Left ventricle myocardium inferior (tissue), 1 donor: ENCODE results near the gene PHACTR3. TPM values are rescaled to one million over a fixed set of nuclear protein-coding genes. Genes with fewer than 3 reads are reported as not detected.

Experiments
- DNase-seq: peaks from one replicate; pipeline ENCODE4 v3.0.0-alpha.2; 2020
- H3K27ac ChIP-seq: fragments of 200-600 bp; replicated peaks from 2 replicates; pipeline ENCODE4 v1.8.0; 2021
- H3K27me3 ChIP-seq: fragments of 200-600 bp; 2 replicates; pipeline ENCODE4 v1.8.0; 2021; ENCODE audit warnings: low read depth
- H3K36me3 ChIP-seq: fragments of 200-600 bp; 2 replicates; pipeline ENCODE4 v1.8.0; 2021
- H3K4me1 ChIP-seq: fragments of 200-600 bp; 2 replicates; pipeline ENCODE4 v1.8.0; 2021
- H3K4me3 ChIP-seq: fragments of 200-600 bp; 2 replicates; pipeline ENCODE4 v1.8.0; 2021; ENCODE audit warnings: mild to moderate bottlenecking, moderate library complexity
- H3K9me3 ChIP-seq: fragments of 200-600 bp; replicated peaks from 2 replicates; pipeline ENCODE4 v1.8.0; 2021
- intact Hi-C: fragments of 100-400 bp; cut with micrococcal nuclease; formaldehyde crosslinking; loops from one replicate; pipeline ENCODE4 v1.11.0; 2022
- total RNA-seq: library from RNA; stranded (reverse); fragmentation: NEBNext Ultra II Directional; extraction: Animal tissue kit (Norgen Biotek cat#: 25700); gene quantifications from one replicate; pipeline ENCODE4 v1.2.1, GENCODE V29; 2021
- TF ChIP-seq, protein P1 (sequence below): fragments of 200-600 bp; IDR thresholded peaks from 2 replicates; pipeline ENCODE4 v1.8.0; 2021; ENCODE audit warnings: antibody characterized with exemption, mild to moderate bottlenecking, borderline replicate concordance
- donor health status: DM: no; HTN: yes; CAD: no; lungs with severe emphysema.

PHACTR3 gene
- total RNA-seq, 1 donor from 2014 or later, result 4.3 TPM

DNA sequence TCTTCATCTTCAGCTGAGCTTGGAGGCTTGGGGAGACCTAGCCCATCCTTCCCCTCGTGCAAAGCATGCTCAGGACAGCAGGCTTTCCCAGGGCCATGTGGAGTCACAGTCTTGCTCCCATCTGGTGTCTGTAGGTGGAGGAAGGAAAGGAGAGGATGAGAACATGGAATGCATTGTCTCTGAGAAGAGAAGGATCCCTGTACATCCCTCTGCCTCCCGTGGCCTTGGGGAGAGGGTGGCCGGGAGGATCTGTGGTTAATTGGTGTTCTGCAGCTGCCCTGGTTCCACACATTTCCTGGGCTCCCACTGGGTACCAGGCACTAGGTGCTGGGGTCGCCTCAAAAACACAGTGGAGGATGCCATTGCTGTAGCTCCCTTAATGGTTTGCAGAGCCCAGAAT lies 134.5 kb downstream of the PHACTR3 start:
- no peaks in the 10 kb centered on the region for H3K4me1 ChIP-seq
- intact Hi-C loops, result no loop called here
- no peak overlapping the region for H3K4me3 ChIP-seq
- H3K9me3 ChIP-seq, result no peaks in the 10 kb centered on the region
- no peak for DNase-seq
- TF ChIP-seq, protein P1, sequence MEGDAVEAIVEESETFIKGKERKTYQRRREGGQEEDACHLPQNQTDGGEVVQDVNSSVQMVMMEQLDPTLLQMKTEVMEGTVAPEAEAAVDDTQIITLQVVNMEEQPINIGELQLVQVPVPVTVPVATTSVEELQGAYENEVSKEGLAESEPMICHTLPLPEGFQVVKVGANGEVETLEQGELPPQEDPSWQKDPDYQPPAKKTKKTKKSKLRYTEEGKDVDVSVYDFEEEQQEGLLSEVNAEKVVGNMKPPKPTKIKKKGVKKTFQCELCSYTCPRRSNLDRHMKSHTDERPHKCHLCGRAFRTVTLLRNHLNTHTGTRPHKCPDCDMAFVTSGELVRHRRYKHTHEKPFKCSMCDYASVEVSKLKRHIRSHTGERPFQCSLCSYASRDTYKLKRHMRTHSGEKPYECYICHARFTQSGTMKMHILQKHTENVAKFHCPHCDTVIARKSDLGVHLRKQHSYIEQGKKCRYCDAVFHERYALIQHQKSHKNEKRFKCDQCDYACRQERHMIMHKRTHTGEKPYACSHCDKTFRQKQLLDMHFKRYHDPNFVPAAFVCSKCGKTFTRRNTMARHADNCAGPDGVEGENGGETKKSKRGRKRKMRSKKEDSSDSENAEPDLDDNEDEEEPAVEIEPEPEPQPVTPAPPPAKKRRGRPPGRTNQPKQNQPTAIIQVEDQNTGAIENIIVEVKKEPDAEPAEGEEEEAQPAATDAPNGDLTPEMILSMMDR, result no peak
- H3K36me3 ChIP-seq, result no peaks in the 10 kb centered on the region
- H3K27me3 ChIP-seq, result peaks cover 57% of the 10 kb centered on the region
- H3K27ac ChIP-seq, result no peak overlapping the region

- no peak overlapping the region for H3K4me3 ChIP-seq
- TF ChIP-seq, protein P1, result no peak
- H3K9me3 ChIP-seq, result no peaks in the 10 kb centered on the region
- H3K4me1 ChIP-seq, result no peaks in the 10 kb centered on the region
- no peak for DNase-seq
- H3K27me3 ChIP-seq, result peaks cover 59% of the 10 kb centered on the region
- H3K36me3 ChIP-seq, result no peaks in the 10 kb centered on the region
- no peak overlapping the region for H3K27ac ChIP-seq
- intact Hi-C loops, result no loop called here
Measured at GRCh38 chr20:59740621-59741020, 136.3 kb downstream of the PHACTR3 start.

GRCh38 chr20:59741073-59741472 lies 136.7 kb downstream of the PHACTR3 start:
- intact Hi-C loops, result no loop called here
- H3K36me3 ChIP-seq, result no peaks in the 10 kb centered on the region
- no peak overlapping the region for H3K4me3 ChIP-seq
- H3K9me3 ChIP-seq, result no peaks in the 10 kb centered on the region
- H3K27ac ChIP-seq, result no peak overlapping the region
- TF ChIP-seq, protein P1, result no peak
- H3K27me3 ChIP-seq, result peaks cover 59% of the 10 kb centered on the region
- H3K4me1 ChIP-seq, result no peaks in the 10 kb centered on the region
- no peak for DNase-seq

- H3K27ac ChIP-seq, result no peak overlapping the region
- intact Hi-C loops, result no loop called here
- H3K36me3 ChIP-seq, result no peaks in the 10 kb centered on the region
Measured at GRCh38 chr20:59742351-59743095, 138.2 kb downstream of the PHACTR3 start.

GRCh38 chr20:59743308-59743707 lies 139.0 kb downstream of the PHACTR3 start:
- DNase-seq, result no peak

More at GRCh38 chr20:59742351-59743095, 138.2 kb downstream of the PHACTR3 start:
- Histone ChIP-seq H3K4me1 (no peaks in the 10 kb centered on the region), H3K9me3 (no peaks in the 10 kb centered on the region), H3K27me3 (peaks cover 51% of the 10 kb centered on the region), H3K4me3 (no peak overlapping the region)
- DNase-seq, result no peak
- TF ChIP-seq, protein P1, result no peak

More at GRCh38 chr20:59743308-59743707, 139.0 kb downstream of the PHACTR3 start:
- H3K4me3 ChIP-seq, result no peak overlapping the region
- H3K9me3 ChIP-seq, result no peaks in the 10 kb centered on the region
- no peaks in the 10 kb centered on the region for H3K36me3 ChIP-seq
- H3K27ac ChIP-seq, result no peak overlapping the region
- H3K27me3 ChIP-seq, result peaks cover 43% of the 10 kb centered on the region
- TF ChIP-seq, protein P1, result no peak
- intact Hi-C loops, result no loop called here
- no peaks in the 10 kb centered on the region for H3K4me1 ChIP-seq
